Measurements from ENCODE around the gene RABL6. TPM values are rescaled to one million over a fixed set of nuclear protein-coding genes. Genes with fewer than 3 reads are reported as not detected.
"Not testable (repeated sequence)": the region's sequence is repeated elsewhere in the genome, so short reads cannot be mapped to it uniquely, and the experiment has no call there.

RABL6 gene
- total RNA-seq, 1 donor from 2014 or later, result 71.2 TPM

- Mint-ChIP-seq H3K9me3 (no peaks in the 10 kb centered on the region), H3K36me3 (peaks cover 1% of the 10 kb centered on the region), H3K4me1 (peaks cover 26% of the 10 kb centered on the region), H3K27me3 (ENCODE audit: insufficient read depth, low read depth) (peaks cover 5% of the 10 kb centered on the region), H3K27ac (no peak overlapping the region), H3K4me3 (no peak overlapping the region)
- DNase-seq (ENCODE audit: low spot score), result no peak
- no peak overlapping the region for H3K4me3 ChIP-seq
- no peak for TF ChIP-seq EZH2phosphoT487 (IDR thresholded peaks at IDR 0.05)
- no peak for TF ChIP-seq CTCF (IDR thresholded peaks at IDR 0.05)
- no peak for TF ChIP-seq EZH2 (IDR thresholded peaks at IDR 0.05)
- H3K4me2 ChIP-seq, result no peak overlapping the region
- no peaks in the 10 kb centered on the region for H3K79me2 ChIP-seq (ENCODE audit: low read depth)
- no peak overlapping the region for H2AFZ ChIP-seq (replicated peaks)
- H4K20me1 ChIP-seq (ENCODE audit: low read depth), result peaks cover 10% of the 10 kb centered on the region
- H3K36me3 ChIP-seq, result no peaks in the 10 kb centered on the region
- H3K27ac ChIP-seq, result no peak overlapping the region
- no peaks in the 10 kb centered on the region for H3K9me3 ChIP-seq (ENCODE audit: low read depth)
- peaks cover 28% of the 10 kb centered on the region for H3F3A ChIP-seq (ENCODE audit: low read depth)
- peaks cover 31% of the 10 kb centered on the region for H3K4me1 ChIP-seq
- peaks cover 21% of the 10 kb centered on the region for H3K27me3 ChIP-seq
- H3K9ac ChIP-seq, result no peak overlapping the region
Observed at GRCh38 chr9:136795000-136795348, 12.8 kb upstream of the RABL6 start.

- no peak for TF ChIP-seq EZH2phosphoT487 (IDR thresholded peaks at IDR 0.05)
- no peak for TF ChIP-seq CTCF (IDR thresholded peaks at IDR 0.05)
- no peak for TF ChIP-seq EZH2 (IDR thresholded peaks at IDR 0.05)
- H3K4me1 ChIP-seq, result peaks cover 26% of the 10 kb centered on the region
- H2AFZ ChIP-seq (replicated peaks), result no peak within 1 kb of the TSS
- peak within 1 kb of the TSS; percentile 4 for H3K27ac ChIP-seq
- H3K36me3 Mint-ChIP-seq, result peaks cover 1% of the 10 kb centered on the region
- peaks cover 10% of the 10 kb centered on the region for H4K20me1 ChIP-seq (ENCODE audit: low read depth)
- peak within 1 kb of the TSS; percentile 1 for H3K4me3 ChIP-seq
- H3K27me3 ChIP-seq, result peaks cover 21% of the 10 kb centered on the region
- peak within 1 kb of the TSS; percentile 69 for H3K4me3 Mint-ChIP-seq
- H3K9me3 ChIP-seq (ENCODE audit: low read depth), result no peaks in the 10 kb centered on the region
- peaks cover 33% of the 10 kb centered on the region for H3F3A ChIP-seq (ENCODE audit: low read depth)
- peaks cover 29% of the 10 kb centered on the region for H3K4me1 Mint-ChIP-seq
- DNase-seq (ENCODE audit: low spot score), result no peak
- peaks cover 4% of the 10 kb centered on the region for H3K27me3 Mint-ChIP-seq (ENCODE audit: insufficient read depth, low read depth)
- no peak within 1 kb of the TSS for H3K9ac ChIP-seq
- no peaks in the 10 kb centered on the region for H3K9me3 Mint-ChIP-seq
- peak within 1 kb of the TSS; percentile 58 for H3K4me2 ChIP-seq
- no peaks in the 10 kb centered on the region for H3K79me2 ChIP-seq (ENCODE audit: low read depth)
- H3K36me3 ChIP-seq, result no peaks in the 10 kb centered on the region
- peak within 1 kb of the TSS; percentile 87 for H3K27ac Mint-ChIP-seq
Observed at GRCh38 chr9:136796238-136796774, 11.4 kb upstream of the RABL6 start, which contains the start of gene CCDC183. Gene CCDC183 (plus strand): TSS chr9:136796338. CDS start chr9:136796398, 60 bp downstream.

- not testable (repeated sequence) for H4K20me1 ChIP-seq (ENCODE audit: low read depth); H3K9me3 Mint-ChIP-seq; H3K9ac ChIP-seq; H3K9me3 ChIP-seq (ENCODE audit: low read depth); H3K79me2 ChIP-seq (ENCODE audit: low read depth); H3K36me3 Mint-ChIP-seq; H2AFZ ChIP-seq (replicated peaks); H3K27me3 Mint-ChIP-seq (ENCODE audit: insufficient read depth, low read depth); H3K36me3 ChIP-seq
- Histone ChIP-seq H3K27me3 (peaks cover 23% of the 10 kb centered on the region), H3K4me2 (peak overlapping the region; percentile 58), H3F3A (ENCODE audit: low read depth) (peaks cover 38% of the 10 kb centered on the region), H3K4me3 (peak overlapping the region; percentile 1), H3K4me1 (peaks cover 29% of the 10 kb centered on the region), H3K27ac (peak overlapping the region; percentile 4)
- Mint-ChIP-seq H3K4me3 (peak overlapping the region; percentile 69), H3K4me1 (peaks cover 31% of the 10 kb centered on the region), H3K27ac (peak overlapping the region; percentile 87)
- DNase-seq (ENCODE audit: low spot score), result peak; percentile 41
Observed at GRCh38 chr9:136796775-136797347, 10.9 kb upstream of the RABL6 start.

GRCh38 chr9:136798708-136799078, 9.1 kb upstream of the RABL6 start:
- Histone ChIP-seq H3K27ac (no peak overlapping the region), H3K27me3 (peaks cover 26% of the 10 kb centered on the region), H3K4me1 (peaks cover 29% of the 10 kb centered on the region), H3K4me2 (no peak overlapping the region), H4K20me1 (ENCODE audit: low read depth) (no peaks in the 10 kb centered on the region), H3K9me3 (ENCODE audit: low read depth) (no peaks in the 10 kb centered on the region), H3F3A (ENCODE audit: low read depth) (peaks cover 41% of the 10 kb centered on the region), H3K9ac (no peak overlapping the region), H3K4me3 (no peak overlapping the region), H3K36me3 (no peaks in the 10 kb centered on the region), H2AFZ (replicated peaks) (no peak overlapping the region), H3K79me2 (ENCODE audit: low read depth) (no peaks in the 10 kb centered on the region)
- H3K4me3 Mint-ChIP-seq, result no peak overlapping the region
- peaks cover 36% of the 10 kb centered on the region for H3K4me1 Mint-ChIP-seq
- no peak overlapping the region for H3K27ac Mint-ChIP-seq
- H3K27me3 Mint-ChIP-seq (ENCODE audit: insufficient read depth, low read depth), result peaks cover 14% of the 10 kb centered on the region
- TF ChIP-seq EZH2 (IDR thresholded peaks at IDR 0.05) (no peak), CTCF (IDR thresholded peaks at IDR 0.05) (no peak), EZH2phosphoT487 (IDR thresholded peaks at IDR 0.05) (no peak)
- no peaks in the 10 kb centered on the region for H3K36me3 Mint-ChIP-seq
- no peak for DNase-seq (ENCODE audit: low spot score)
- H3K9me3 Mint-ChIP-seq, result no peaks in the 10 kb centered on the region

Measured in neural progenitor cell (in vitro differentiated cells).